IMR-90 (cell line): Measurements from ENCODE around the gene HNRNPA3. TPM values are rescaled to one million over a fixed set of nuclear protein-coding genes. Genes with fewer than 3 reads are reported as not detected.

ENCODE experiments used
- ATAC-seq: fragments of 200-7000 bp; cut with Tn5 transposase; 2 replicates; pipeline ENCODE4 v1.9.1; 2020; ENCODE audit warnings: low read depth, mild to moderate bottlenecking, moderate library complexity
- BruUV-seq: library from RNA; stranded (reverse); fragments of 400-500 nt; replicated peaks from 2 replicates; lab custom pipeline; 2021; lab: Mats Ljungman, UMichigan
- CTCF ChIA-PET: fragments of 300-600 bp; formaldehyde crosslinking; extraction: SDS; loops from one replicate; lab custom pipeline; 2021; ENCODE audit warnings: antibody characterized with exemption; lab: Yijun Ruan, JAX
- POLR2A ChIA-PET: fragments of 300-600 bp; sonication (Branson Sonifier 250); formaldehyde crosslinking; loops from one replicate; lab custom pipeline; 2022; ENCODE audit warnings: antibody characterized with exemption; ENCODE audit not compliant: unreplicated experiment; lab: Charles Lee
- DNase-seq: peaks from one replicate; pipeline ENCODE4 v3.0.0; 2013
- H2AFZ ChIP-seq: replicated peaks from 2 replicates; pipeline ENCODE3; 2013; ENCODE audit warnings: low read length, mild to moderate bottlenecking; ENCODE audit not compliant: poor library complexity
- H2AK5ac ChIP-seq: 2 replicates; pipeline ENCODE4 v1.6.1; 2013; ENCODE audit warnings: low read depth, low read length, inconsistent platforms
- H2AK9ac ChIP-seq: replicated peaks from 2 replicates; pipeline ENCODE3; 2013; ENCODE audit warnings: mild to moderate bottlenecking, low read depth, low read length, moderate library complexity; ENCODE audit not compliant: poor library complexity
- H2BK120ac ChIP-seq: 2 replicates; pipeline ENCODE4 v1.6.1; 2013; ENCODE audit warnings: low read depth, low read length, inconsistent platforms
- H2BK15ac ChIP-seq: 3 replicates; pipeline ENCODE4 v1.6.1; 2013; ENCODE audit warnings: low read depth, low read length, inconsistent platforms
- H2BK20ac ChIP-seq: 2 replicates; pipeline ENCODE4 v1.6.1; 2013; ENCODE audit warnings: low read depth, mild to moderate bottlenecking, inconsistent platforms, low read length, moderate library complexity
- H2BK5ac ChIP-seq: 2 replicates; pipeline ENCODE4 v1.6.1; 2013; ENCODE audit warnings: mild to moderate bottlenecking, low read depth, low read length, inconsistent platforms; ENCODE audit not compliant: poor library complexity, severe bottlenecking
- H3K14ac ChIP-seq: replicated peaks from 2 replicates; pipeline ENCODE4 v1.6.1; 2013; ENCODE audit warnings: low read depth, low read length, inconsistent platforms
- H3K18ac ChIP-seq: 2 replicates; pipeline ENCODE4 v1.6.1; 2013; ENCODE audit warnings: low read depth, low read length, control low read depth
- H3K23ac ChIP-seq: 2 replicates; pipeline ENCODE4 v1.6.1; 2013; ENCODE audit warnings: low read depth, low read length, inconsistent platforms
- H3K27ac ChIP-seq: 2 replicates; pipeline ENCODE4 v1.5.1; 2013; ENCODE audit warnings: mild to moderate bottlenecking, control low read depth, low read length; ENCODE audit not compliant: insufficient read depth
- H3K27me3 ChIP-seq: 2 replicates; pipeline ENCODE4 v1.6.1; 2013; ENCODE audit warnings: low read length; ENCODE audit not compliant: control insufficient read depth, insufficient read depth
- H3K36me3 ChIP-seq: 2 replicates; pipeline ENCODE4 v1.6.1; 2013; ENCODE audit warnings: low read length, mixed read lengths; ENCODE audit not compliant: control insufficient read depth, insufficient read depth
- H3K4ac ChIP-seq: 2 replicates; pipeline ENCODE4 v1.6.1; 2013; ENCODE audit warnings: low read depth, low read length, inconsistent platforms
- H3K4me1 ChIP-seq: 2 replicates; pipeline ENCODE4 v1.6.1; 2013; ENCODE audit warnings: low read length, mixed read lengths; ENCODE audit not compliant: control insufficient read depth, insufficient read depth
- H3K4me2 ChIP-seq: 2 replicates; pipeline ENCODE4 v1.6.1; 2013; ENCODE audit warnings: low read depth, mild to moderate bottlenecking, control low read depth, low read length, moderate library complexity
- H3K4me3 ChIP-seq: 2 replicates; pipeline ENCODE4 v1.5.1; 2013; ENCODE audit warnings: low read depth, mild to moderate bottlenecking, control low read depth, low read length, moderate library complexity; ENCODE audit not compliant: insufficient read depth
- H3K56ac ChIP-seq: 2 replicates; pipeline ENCODE4 v1.6.1; 2013; ENCODE audit warnings: low read length, inconsistent platforms; ENCODE audit not compliant: insufficient read depth; ENCODE audit errors: extremely low read depth
- H3K79me1 ChIP-seq, 2 experiments: 2 replicates each; pipeline ENCODE4 v1.6.1; 2013; ENCODE audit warnings: low read length in 2 of 2, inconsistent platforms in 1 of 2, low read depth in 1 of 2
- H3K9ac ChIP-seq: 2 replicates; pipeline ENCODE4 v1.6.1; 2013; ENCODE audit warnings: low read depth, low read length, control low read depth
- H3K9me1 ChIP-seq: 2 replicates; pipeline ENCODE4 v1.6.1; 2013; ENCODE audit warnings: low read length, inconsistent platforms; ENCODE audit not compliant: insufficient read depth
- H3K9me3 ChIP-seq: 2 replicates; pipeline ENCODE4 v1.6.1; 2013; ENCODE audit warnings: low read length; ENCODE audit not compliant: control insufficient read depth, insufficient read depth
- H4K20me1 ChIP-seq: 2 replicates; pipeline ENCODE4 v1.6.1; 2013; ENCODE audit warnings: low read length, inconsistent platforms; ENCODE audit not compliant: insufficient read depth
- H4K5ac ChIP-seq: 2 replicates; pipeline ENCODE4 v1.6.1; 2013; ENCODE audit warnings: mild to moderate bottlenecking, low read depth, low read length, control low read depth
- H4K8ac ChIP-seq, 2 experiments: 2 replicates each; pipeline ENCODE4 v1.6.1; 2013; ENCODE audit warnings: low read depth in 2 of 2, low read length in 2 of 2, control low read depth in 1 of 2, inconsistent platforms in 1 of 2
- H4K91ac ChIP-seq: 2 replicates; pipeline ENCODE4 v1.6.1; 2013; ENCODE audit warnings: low read depth, low read length, inconsistent platforms; ENCODE audit not compliant: insufficient read depth
- BHLHE40 ChIP-seq: fragments of 150-350 bp; IDR thresholded peaks from 2 replicates; pipeline ENCODE4 v1.6.1; 2016; ENCODE audit warnings: mild to moderate bottlenecking, low read depth, low read length
- CEBPB ChIP-seq: IDR thresholded peaks from 2 replicates; pipeline ENCODE4 v1.6.1; 2012; ENCODE audit warnings: low read depth, low read length, improper control_type of control experiment
- CHD1 ChIP-seq: IDR thresholded peaks from 2 replicates; pipeline ENCODE4 v1.6.1; 2012; ENCODE audit warnings: low read depth, low read length, improper control_type of control experiment
- ELK1 ChIP-seq: fragments of 150-350 bp; IDR thresholded peaks from 2 replicates; pipeline ENCODE4 v1.6.1; 2016; ENCODE audit warnings: low read depth, mild to moderate bottlenecking, low read length, moderate library complexity, borderline replicate concordance
- MAFK ChIP-seq: IDR thresholded peaks from 2 replicates; pipeline ENCODE4 v1.6.1; 2012; ENCODE audit warnings: low read depth, low read length, improper control_type of control experiment
- MAZ ChIP-seq: IDR thresholded peaks from 2 replicates; pipeline ENCODE4 v1.6.1; 2012; ENCODE audit warnings: low read depth, mild to moderate bottlenecking, low read length, improper control_type of control experiment, moderate library complexity, borderline replicate concordance
- MXI1 ChIP-seq: IDR thresholded peaks from 2 replicates; pipeline ENCODE4 v1.6.1; 2012; ENCODE audit warnings: low read depth, mild to moderate bottlenecking, low read length, moderate library complexity, borderline replicate concordance
- NFE2L2 ChIP-seq: fragments of 150-350 bp; IDR thresholded peaks from 2 replicates; pipeline ENCODE4 v1.6.1; 2016; ENCODE audit warnings: low read depth, mild to moderate bottlenecking, low read length
- POLR2A ChIP-seq: IDR thresholded peaks from 2 replicates; pipeline ENCODE4 v1.6.1; 2012; ENCODE audit warnings: mild to moderate bottlenecking, low read depth, low read length
- RCOR1 ChIP-seq: IDR thresholded peaks from 2 replicates; pipeline ENCODE4 v1.6.1; 2012; ENCODE audit warnings: mild to moderate bottlenecking, low read length, improper control_type of control experiment; ENCODE audit not compliant: insufficient replicate concordance
- RFX5 ChIP-seq: IDR thresholded peaks from 2 replicates; pipeline ENCODE4 v1.8.0; 2012; ENCODE audit warnings: low read depth, mild to moderate bottlenecking, low read length, moderate library complexity
- SMC3 ChIP-seq: fragments of 150-350 bp; IDR thresholded peaks from 2 replicates; pipeline ENCODE4 v1.6.1; 2016; ENCODE audit warnings: low read depth, mild to moderate bottlenecking, antibody characterized with exemption, low read length, moderate library complexity
- USF2 ChIP-seq: fragments of 150-350 bp; IDR thresholded peaks from 2 replicates; pipeline ENCODE4 v1.6.1; 2017; ENCODE audit warnings: mild to moderate bottlenecking, antibody characterized with exemption, low read length, low read depth
- WGBS, 2 experiments: methylation state at CpG; one replicate each; pipeline versions ENCODE4 v1.1.5 to v1.1.7; 2013; ENCODE audit warnings: missing lambda C conversion rate in 2 of 2; ENCODE audit not compliant: insufficient read length in 1 of 2; ENCODE audit errors: extremely low coverage in 2 of 2; 5-methylcytosine and 5-hydroxymethylcytosine counted together
- dilution Hi-C: fragments of 300-500 bp; cut with HindIII; formaldehyde crosslinking; loops from one replicate; pipeline ENCODE4 v1.14.3; 2018; ENCODE audit warnings: low sequenced_read_pairs; ENCODE audit not compliant: unreplicated experiment
- in situ Hi-C: fragments of 300-500 bp; cut with MboI; formaldehyde crosslinking; loops from 3 replicates; pipeline ENCODE4 v1.14.3; 2019; ENCODE audit warnings: low sequenced_read_pairs, inconsistent platforms, mixed read lengths
- intact Hi-C: fragments of 100-400 bp; cut with micrococcal nuclease; formaldehyde crosslinking; loops from 2 replicates; pipeline ENCODE4 v1.10.0; 2022
- polyA plus RNA-seq, 3 experiments: library from polyadenylated mRNA; depleted of rRNA; stranded (reverse); fragments of >200 nt; gene quantifications; 2 replicates each; pipeline ENCODE4 v1.2.3, GENCODE V29; 2012; ENCODE audit warnings: low replicate concordance in 1 of 3
- total RNA-seq: library from RNA; depleted of rRNA; stranded (reverse); fragments of >200 nt; gene quantifications from 2 replicates; pipeline ENCODE4 v1.2.3, GENCODE V29; 2012

Gene HNRNPA3
- total and polyA plus RNA-seq, 2 of the 4 experiments (the other 2 are of a cell fraction), result 18.6 to 111 TPM

GRCh38 chr2:177262958-177263450 lies 50.4 kb downstream of the HNRNPA3 start (continued):
- no peak for TF ChIP-seq MAZ

GRCh38 chr2:177263451-177264208 lies 51.0 kb downstream of the HNRNPA3 start:
- no peak overlapping the region for H2BK20ac ChIP-seq
- H3K9me1 ChIP-seq, result peaks cover 3% of the 10 kb centered on the region
- H3K4me2 ChIP-seq, result no peak overlapping the region; the same call in 1 of the 2 replicates
- CTCF ChIA-PET, result interaction anchor here (0.6 to 3.2 kb wide), 11 partner anchors 12 to 117 kb away, joined by 3 to 29 read pairs (median 4); no protein-coding TSS in a partner anchor
- peak overlapping the region; percentile 69 for H3K4me3 ChIP-seq
- BruUV-seq, result no TSS peak
- H4K91ac ChIP-seq, result peak overlapping the region; percentile 84
- peak overlapping the region; percentile 60 for H2BK120ac ChIP-seq
- H3K27me3 ChIP-seq, result no peaks in the 10 kb centered on the region
- H2AK5ac ChIP-seq, result peak overlapping the region; percentile 47; the same call in 1 of the 2 replicates
- H3K18ac ChIP-seq, result peak overlapping the region; percentile 48
- dilution Hi-C loops (no loop called here), intact Hi-C loops (loop anchor here (1.0 to 10.0 kb wide), 8 partner anchors 35 to 495 kb away; no protein-coding TSS in a partner anchor), in situ Hi-C loops (loop anchor here (5.0 kb wide), 1 partner anchor 69 kb away; no protein-coding TSS in a partner anchor)
- H4K5ac ChIP-seq, result peak overlapping the region; percentile 28; the same call in 1 of the 2 replicates
- H3K9me3 ChIP-seq, result no peaks in the 10 kb centered on the region
- peaks cover 4% of the 10 kb centered on the region; the same call in 1 of the 2 replicates for H3K36me3 ChIP-seq
- H3K4ac ChIP-seq, result peak overlapping the region; percentile 84
- peak overlapping the region; percentile 39 to 74 for H4K8ac ChIP-seq
- peak overlapping the region; percentile 96 for H3K9ac ChIP-seq
- peak overlapping the region; percentile 90 for H2AFZ ChIP-seq
- WGBS, 2 experiments, result 0% methylated on average over 60 of the region's 81 CpGs; no CpG with 5 or more reads in 1 of the 2 experiments
- H3K23ac ChIP-seq, result peak overlapping the region; percentile 86
- H3K56ac ChIP-seq, result peak overlapping the region; percentile 94
- H3K4me1 ChIP-seq, result peaks cover 3% of the 10 kb centered on the region
- POLR2A ChIA-PET, result interaction anchor here (0.6 to 1.7 kb wide), 5 partner anchors 8 to 99 kb away, joined by 3 to 9 read pairs (median 5); no protein-coding TSS in a partner anchor
- 0 out of 3 replicates have a peak overlapping the region, but pooled peaks have one; percentile 40 for H2BK15ac ChIP-seq
- peaks cover 42% of the 10 kb centered on the region for H4K20me1 ChIP-seq
- ATAC-seq (peak; percentile 50), DNase-seq (peak; percentile 97)
- peak overlapping the region; percentile 97 for H2AK9ac ChIP-seq
- peak overlapping the region; percentile 97 for H2BK5ac ChIP-seq
- H3K79me1 ChIP-seq, result peaks cover 0 to 5% of the 10 kb centered on the region in 2 experiments; a peak in 1 of 4 replicates
- peak overlapping the region; percentile 89 for H3K27ac ChIP-seq
- H3K14ac ChIP-seq, result peak overlapping the region; percentile 90
- TF ChIP-seq CHD1 (peak; percentile 88; the same call in 1 of the 2 replicates), ELK1 (no peak), NFE2L2 (peak; percentile 81), SMC3 (peak; percentile 79), MXI1 (peak; percentile 80), RFX5 (no peak), CEBPB (peak; percentile 100), RCOR1 (no peak), MAFK (peak; percentile 16; the same call in 1 of the 2 replicates), POLR2A (peak; percentile 62), USF2 (peak; percentile 33; the same call in 1 of the 2 replicates), BHLHE40 (peak; percentile 48; the same call in 1 of the 2 replicates)
